Retinal pigment epithelial cell (primary cell): ENCODE data around the gene ROBO4.

Source experiments
- DNase-seq: peaks from one replicate; pipeline ENCODE4 v3.0.0-alpha.2; 2010; ENCODE audit warnings: low read depth
- H3K4me3 ChIP-seq: 2 replicates; pipeline ENCODE4 v1.5.1; 2011; ENCODE audit warnings: mild to moderate bottlenecking, low read length, control low read depth, moderate library complexity
- CTCF ChIP-seq: conservative IDR thresholded peaks from 2 replicates; pipeline ENCODE4 v1.5.1; 2011; ENCODE audit warnings: low read depth, low read length, control low read depth, inconsistent platforms

The ROBO4 gene

GRCh38 chr11:124842305-124842704, 55.4 kb downstream of the ROBO4 start:
- DNase-seq = peak; percentile 29
- no peak for TF ChIP-seq CTCF
- no peak overlapping the region for H3K4me3 ChIP-seq

- no peak for TF ChIP-seq CTCF
- DNase-seq = no peak
- H3K4me3 ChIP-seq = no peak overlapping the region
Measured at GRCh38 chr11:124841840-124842239, 55.8 kb downstream of the ROBO4 start.

GRCh38 chr11:124841201-124841600, 56.5 kb downstream of the ROBO4 start:
- DNase-seq = no peak
- H3K4me3 ChIP-seq = no peak overlapping the region
- TF ChIP-seq CTCF = no peak

GRCh38 chr11:124840666-124841065, 57.0 kb downstream of the ROBO4 start:
- no peak overlapping the region for H3K4me3 ChIP-seq
- no peak for TF ChIP-seq CTCF
- no peak for DNase-seq

- no peak for TF ChIP-seq CTCF
- no peak overlapping the region for H3K4me3 ChIP-seq
- DNase-seq = no peak
Measured at GRCh38 chr11:124839972-124840621, 57.6 kb downstream of the ROBO4 start.

- TF ChIP-seq CTCF = no peak
- DNase-seq = no peak
- H3K4me3 ChIP-seq = peak overlapping the region; percentile 19
Measured at GRCh38 chr11:124839128-124839971, 58.3 kb downstream of the ROBO4 start.

GRCh38 chr11:124838805-124839127, 58.9 kb downstream of the ROBO4 start:
- no peak for TF ChIP-seq CTCF
- no peak for DNase-seq
- no peak overlapping the region for H3K4me3 ChIP-seq
